ENCODE measurements around the gene NDC1. TPM values are rescaled to one million over a fixed set of nuclear protein-coding genes. Genes with fewer than 3 reads are reported as not detected.

Gene NDC1
- polyA plus RNA-seq, 1 of the 3 experiments (the other 2 are of a cell fraction), result 11.5 TPM

- CTCF ChIA-PET, result interaction anchor here (2.1 kb wide), 1 partner anchor 11 kb away, joined by 5 read pairs; no protein-coding TSS in a partner anchor
- H3K4me2 ChIP-seq, result peak overlapping the region; percentile 45
- 92% methylated on average over 8 of the region's 8 CpGs for WGBS (ENCODE audit: low lambda C conversion rate)
Observed at GRCh38 chr1:53731779-53732305, 106.3 kb downstream of the NDC1 start.

More at GRCh38 chr1:53731779-53732305, 106.3 kb downstream of the NDC1 start:
- Histone ChIP-seq H3K4me1 (ENCODE audit: control insufficient read depth in 1 of 2, insufficient read depth in 2 of 2, low read depth in 1 of 2, low read length in 1 of 2) (peaks cover 0 to 34% of the 10 kb centered on the region in 2 experiments; a peak in 2 of 4 replicates), H4K20me1 (ENCODE audit: insufficient read depth) (no peaks in the 10 kb centered on the region), H3K9me3 (no peaks in the 10 kb centered on the region), H2AFZ (ENCODE audit: low read depth) (peak overlapping the region; percentile 18), H3K4me3 (ENCODE audit: low read depth in 2 of 2, low read length in 1 of 2) (no peak overlapping the region), H3K79me2 (ENCODE audit: insufficient read depth) (no peaks in the 10 kb centered on the region), H3K27me3 (ENCODE audit: insufficient read depth) (no peaks in the 10 kb centered on the region), H3K9me2 (no peaks in the 10 kb centered on the region), H3F3A (replicated peaks; ENCODE audit: insufficient read depth) (peaks cover 30% of the 10 kb centered on the region), H3K36me3 (replicated peaks in 1 of 2; ENCODE audit: control insufficient read depth in 1 of 2, insufficient read depth in 2 of 2, low read length in 1 of 2) (no peaks in the 10 kb centered on the region), H3K9ac (peak overlapping the region; percentile 61; the same call in 1 of the 2 replicates), H3K27ac (ENCODE audit: low read depth in 2 of 2, low read length in 1 of 2) (peak overlapping the region in 1 of 2 experiments; percentile 91; a peak in 2 of 4 replicates)
- DNase-seq, result no peak
- TF ChIP-seq SIN3A (IDR thresholded peaks at IDR 0.05; ENCODE audit: borderline replicate concordance, low read depth, low read length) (no peak), POLR2AphosphoS5 (IDR thresholded peaks at IDR 0.05; ENCODE audit: low read depth, low read length) (no peak), CTCF (IDR thresholded peaks at IDR 0.05) (no peak), RAD21 (IDR thresholded peaks at IDR 0.05; ENCODE audit: low read length) (no peak), TEAD4 (IDR thresholded peaks at IDR 0.05; ENCODE audit: borderline replicate concordance, insufficient read depth) (no peak), REST (IDR thresholded peaks at IDR 0.05; ENCODE audit: low read depth, low read length) (no peak), NFIC (IDR thresholded peaks at IDR 0.05; ENCODE audit: borderline replicate concordance) (no peak), CHD2 (IDR thresholded peaks at IDR 0.05; ENCODE audit: low read length, partially characterized antibody) (no peak), ZBTB33 (IDR thresholded peaks at IDR 0.05; ENCODE audit: borderline replicate concordance, low read depth) (no peak), MXI1 (IDR thresholded peaks at IDR 0.05; ENCODE audit: low read depth, low read length) (no peak), FOSL2 (IDR thresholded peaks at IDR 0.05; ENCODE audit: borderline replicate concordance, low read depth) (no peak)
- POLR2A ChIA-PET, result no interaction called here

Data from SK-N-SH (cell line).